Measurements from ENCODE around the gene CELF2.

Gene CELF2

GRCh38 chr10:11138314-11139033 lies 120.8 kb downstream of the CELF2 start:
- no peaks in the 10 kb centered on the region for H3K36me3 ChIP-seq (ENCODE audit: control insufficient read depth in 2 of 2, insufficient read depth in 1 of 2, low read length in 2 of 2)
- no peak overlapping the region for H3K27ac ChIP-seq (ENCODE audit: extremely low read depth, low read depth, low read length)
- H3K4me3 ChIP-seq (ENCODE audit: low read depth, low read length): no peak overlapping the region
- TF ChIP-seq, protein P1, sequence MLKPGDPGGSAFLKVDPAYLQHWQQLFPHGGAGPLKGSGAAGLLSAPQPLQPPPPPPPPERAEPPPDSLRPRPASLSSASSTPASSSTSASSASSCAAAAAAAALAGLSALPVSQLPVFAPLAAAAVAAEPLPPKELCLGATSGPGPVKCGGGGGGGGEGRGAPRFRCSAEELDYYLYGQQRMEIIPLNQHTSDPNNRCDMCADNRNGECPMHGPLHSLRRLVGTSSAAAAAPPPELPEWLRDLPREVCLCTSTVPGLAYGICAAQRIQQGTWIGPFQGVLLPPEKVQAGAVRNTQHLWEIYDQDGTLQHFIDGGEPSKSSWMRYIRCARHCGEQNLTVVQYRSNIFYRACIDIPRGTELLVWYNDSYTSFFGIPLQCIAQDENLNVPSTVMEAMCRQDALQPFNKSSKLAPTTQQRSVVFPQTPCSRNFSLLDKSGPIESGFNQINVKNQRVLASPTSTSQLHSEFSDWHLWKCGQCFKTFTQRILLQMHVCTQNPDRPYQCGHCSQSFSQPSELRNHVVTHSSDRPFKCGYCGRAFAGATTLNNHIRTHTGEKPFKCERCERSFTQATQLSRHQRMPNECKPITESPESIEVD (tag by site-specific recombination; IDR thresholded peaks at IDR 0.05): peak; percentile 26; the same call in 1 of the 2 replicates
- TF ChIP-seq, protein P2, sequence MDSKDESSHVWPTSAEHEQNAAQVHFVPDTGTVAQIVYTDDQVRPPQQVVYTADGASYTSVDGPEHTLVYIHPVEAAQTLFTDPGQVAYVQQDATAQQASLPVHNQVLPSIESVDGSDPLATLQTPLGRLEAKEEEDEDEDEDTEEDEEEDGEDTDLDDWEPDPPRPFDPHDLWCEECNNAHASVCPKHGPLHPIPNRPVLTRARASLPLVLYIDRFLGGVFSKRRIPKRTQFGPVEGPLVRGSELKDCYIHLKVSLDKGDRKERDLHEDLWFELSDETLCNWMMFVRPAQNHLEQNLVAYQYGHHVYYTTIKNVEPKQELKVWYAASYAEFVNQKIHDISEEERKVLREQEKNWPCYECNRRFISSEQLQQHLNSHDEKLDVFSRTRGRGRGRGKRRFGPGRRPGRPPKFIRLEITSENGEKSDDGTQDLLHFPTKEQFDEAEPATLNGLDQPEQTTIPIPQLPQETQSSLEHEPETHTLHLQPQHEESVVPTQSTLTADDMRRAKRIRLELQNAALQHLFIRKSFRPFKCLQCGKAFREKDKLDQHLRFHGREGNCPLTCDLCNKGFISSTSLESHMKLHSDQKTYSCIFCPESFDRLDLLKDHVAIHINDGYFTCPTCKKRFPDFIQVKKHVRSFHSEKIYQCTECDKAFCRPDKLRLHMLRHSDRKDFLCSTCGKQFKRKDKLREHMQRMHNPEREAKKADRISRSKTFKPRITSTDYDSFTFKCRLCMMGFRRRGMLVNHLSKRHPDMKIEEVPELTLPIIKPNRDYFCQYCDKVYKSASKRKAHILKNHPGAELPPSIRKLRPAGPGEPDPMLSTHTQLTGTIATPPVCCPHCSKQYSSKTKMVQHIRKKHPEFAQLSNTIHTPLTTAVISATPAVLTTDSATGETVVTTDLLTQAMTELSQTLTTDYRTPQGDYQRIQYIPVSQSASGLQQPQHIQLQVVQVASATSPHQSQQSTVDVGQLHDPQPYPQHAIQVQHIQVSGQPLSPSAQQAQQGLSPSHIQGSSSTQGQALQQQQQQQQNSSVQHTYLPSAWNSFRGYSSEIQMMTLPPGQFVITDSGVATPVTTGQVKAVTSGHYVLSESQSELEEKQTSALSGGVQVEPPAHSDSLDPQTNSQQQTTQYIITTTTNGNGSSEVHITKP (tag by site-specific recombination; IDR thresholded peaks at IDR 0.05): 0 out of 2 replicates have a peak, but pooled peaks have one; percentile 11
- TF ChIP-seq PRDM1 (tag by site-specific recombination; IDR thresholded peaks at IDR 0.05) (peak; percentile 69), SP7 (tag by site-specific recombination; IDR thresholded peaks at IDR 0.05) (peak; percentile 39; the same call in 1 of the 2 replicates), ZBTB20 (tag by site-specific recombination; IDR thresholded peaks at IDR 0.05) (peak; percentile 32; the same call in 1 of the 2 replicates), ZSCAN4 (tag by site-specific recombination; IDR thresholded peaks at IDR 0.05) (no peak), ZNF530 (tag by site-specific recombination; IDR thresholded peaks at IDR 0.05; ENCODE audit: low read depth) (no peak), ZNF211 (tag by site-specific recombination; IDR thresholded peaks at IDR 0.05; ENCODE audit: low read depth) (no peak), ZNF280D (tag by site-specific recombination; IDR thresholded peaks at IDR 0.05) (no peak)
- TF ChIP-seq, protein P3, sequence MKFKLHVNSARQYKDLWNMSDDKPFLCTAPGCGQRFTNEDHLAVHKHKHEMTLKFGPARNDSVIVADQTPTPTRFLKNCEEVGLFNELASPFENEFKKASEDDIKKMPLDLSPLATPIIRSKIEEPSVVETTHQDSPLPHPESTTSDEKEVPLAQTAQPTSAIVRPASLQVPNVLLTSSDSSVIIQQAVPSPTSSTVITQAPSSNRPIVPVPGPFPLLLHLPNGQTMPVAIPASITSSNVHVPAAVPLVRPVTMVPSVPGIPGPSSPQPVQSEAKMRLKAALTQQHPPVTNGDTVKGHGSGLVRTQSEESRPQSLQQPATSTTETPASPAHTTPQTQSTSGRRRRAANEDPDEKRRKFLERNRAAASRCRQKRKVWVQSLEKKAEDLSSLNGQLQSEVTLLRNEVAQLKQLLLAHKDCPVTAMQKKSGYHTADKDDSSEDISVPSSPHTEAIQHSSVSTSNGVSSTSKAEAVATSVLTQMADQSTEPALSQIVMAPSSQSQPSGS (tag by site-specific recombination; IDR thresholded peaks at IDR 0.05; ENCODE audit: low read depth): 0 out of 2 replicates have a peak, but pooled peaks have one; percentile 5
- no peaks in the 10 kb centered on the region for H3K9me3 ChIP-seq (ENCODE audit: control insufficient read depth, insufficient read depth, low read depth, low read length)
- H3K4me1 ChIP-seq (ENCODE audit: control insufficient read depth, insufficient read depth, low read length): peaks cover 12% of the 10 kb centered on the region
- ChIA-PET CTCF (interaction anchor here (0.6 to 1.0 kb wide), 2 partner anchors 10 to 25 kb away, joined by 3 read pairs; no protein-coding TSS in a partner anchor), POLR2A (no interaction called here)

DNA sequence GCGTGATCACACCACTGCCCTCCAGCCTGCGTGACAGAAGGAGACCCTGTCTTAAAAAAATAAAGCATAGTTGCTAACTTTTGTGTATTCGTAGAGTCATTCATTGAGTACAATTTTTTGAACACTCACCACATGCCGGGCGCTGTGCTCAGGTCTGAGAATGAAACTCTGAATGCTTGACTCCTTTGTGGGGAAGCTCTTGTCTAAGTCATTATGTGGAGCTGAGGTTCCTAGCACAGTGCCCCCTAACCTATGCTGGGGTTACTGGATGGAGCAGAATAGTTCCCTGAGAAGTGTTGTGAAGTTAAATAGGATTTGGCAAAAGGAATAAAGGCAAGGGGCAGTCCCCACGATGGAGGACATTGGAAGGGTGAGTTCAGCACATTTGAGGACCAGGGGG lies 123.3 kb downstream of the CELF2 start:
- CTCF ChIA-PET: interaction anchor here (0.7 to 1.0 kb wide), 3 partner anchors 22 to 891 kb away, joined by 3 to 4 read pairs (median 4); no protein-coding TSS in a partner anchor
- Histone ChIP-seq H3K27ac (ENCODE audit: extremely low read depth, low read depth, low read length) (peak overlapping the region; percentile 75), H3K36me3 (ENCODE audit: control insufficient read depth in 2 of 2, insufficient read depth in 1 of 2, low read length in 2 of 2) (no peaks in the 10 kb centered on the region), H3K9me3 (ENCODE audit: control insufficient read depth, insufficient read depth, low read depth, low read length) (no peaks in the 10 kb centered on the region), H3K4me3 (ENCODE audit: low read depth, low read length) (no peak overlapping the region), H3K4me1 (ENCODE audit: control insufficient read depth, insufficient read depth, low read length) (peaks cover 20% of the 10 kb centered on the region)
- TF ChIP-seq, protein P4, sequence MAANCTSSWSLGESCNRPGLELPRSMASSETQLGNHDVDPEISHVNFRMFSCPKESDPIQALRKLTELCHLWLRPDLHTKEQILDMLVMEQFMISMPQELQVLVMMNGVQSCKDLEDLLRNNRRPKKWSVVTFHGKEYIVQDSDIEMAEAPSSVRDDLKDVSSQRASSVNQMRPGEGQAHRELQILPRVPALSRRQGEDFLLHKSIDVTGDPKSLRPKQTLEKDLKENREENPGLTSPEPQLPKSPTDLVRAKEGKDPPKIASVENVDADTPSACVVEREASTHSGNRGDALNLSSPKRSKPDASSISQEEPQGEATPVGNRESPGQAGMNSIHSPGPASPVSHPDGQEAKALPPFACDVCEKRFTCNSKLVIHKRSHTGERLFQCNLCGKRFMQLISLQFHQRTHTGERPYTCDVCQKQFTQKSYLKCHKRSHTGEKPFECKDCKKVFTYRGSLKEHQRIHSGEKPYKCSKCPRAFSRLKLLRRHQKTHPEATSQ (tag by site-specific recombination; IDR thresholded peaks at IDR 0.05): no peak
- TF ChIP-seq ZNF654 (tag by site-specific recombination; IDR thresholded peaks at IDR 0.05; ENCODE audit: low read depth) (no peak), ZNF394 (tag by site-specific recombination; IDR thresholded peaks at IDR 0.05; ENCODE audit: borderline replicate concordance) (no peak), ZNF174 (tag by site-specific recombination; IDR thresholded peaks at IDR 0.05) (no peak), ZNF544 (tag by site-specific recombination; IDR thresholded peaks at IDR 0.05) (no peak)
- TF ChIP-seq, protein P5, sequence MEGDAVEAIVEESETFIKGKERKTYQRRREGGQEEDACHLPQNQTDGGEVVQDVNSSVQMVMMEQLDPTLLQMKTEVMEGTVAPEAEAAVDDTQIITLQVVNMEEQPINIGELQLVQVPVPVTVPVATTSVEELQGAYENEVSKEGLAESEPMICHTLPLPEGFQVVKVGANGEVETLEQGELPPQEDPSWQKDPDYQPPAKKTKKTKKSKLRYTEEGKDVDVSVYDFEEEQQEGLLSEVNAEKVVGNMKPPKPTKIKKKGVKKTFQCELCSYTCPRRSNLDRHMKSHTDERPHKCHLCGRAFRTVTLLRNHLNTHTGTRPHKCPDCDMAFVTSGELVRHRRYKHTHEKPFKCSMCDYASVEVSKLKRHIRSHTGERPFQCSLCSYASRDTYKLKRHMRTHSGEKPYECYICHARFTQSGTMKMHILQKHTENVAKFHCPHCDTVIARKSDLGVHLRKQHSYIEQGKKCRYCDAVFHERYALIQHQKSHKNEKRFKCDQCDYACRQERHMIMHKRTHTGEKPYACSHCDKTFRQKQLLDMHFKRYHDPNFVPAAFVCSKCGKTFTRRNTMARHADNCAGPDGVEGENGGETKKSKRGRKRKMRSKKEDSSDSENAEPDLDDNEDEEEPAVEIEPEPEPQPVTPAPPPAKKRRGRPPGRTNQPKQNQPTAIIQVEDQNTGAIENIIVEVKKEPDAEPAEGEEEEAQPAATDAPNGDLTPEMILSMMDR (tag by site-specific recombination; IDR thresholded peaks at IDR 0.05): no peak
- POLR2A ChIA-PET: no interaction called here
